GM21360 (cell line): ENCODE results near the gene FAM228B.
"Not testable (repeated sequence)": the region's sequence is repeated elsewhere in the genome, so short reads cannot be mapped to it uniquely, and the experiment has no call there.

Experiments used
- ATAC-seq: cut with Tn5 transposase; IDR thresholded peaks from one replicate; pipeline ENCODE4 v1.9.1; 2021; ENCODE audit warnings: mild to moderate bottlenecking, moderate library complexity; ENCODE audit not compliant: unreplicated experiment

FAM228B gene

GRCh38 chr2:24101992-24102391 lies 21.3 kb upstream of the FAM228B start:
- ATAC-seq = no peak

DNA sequence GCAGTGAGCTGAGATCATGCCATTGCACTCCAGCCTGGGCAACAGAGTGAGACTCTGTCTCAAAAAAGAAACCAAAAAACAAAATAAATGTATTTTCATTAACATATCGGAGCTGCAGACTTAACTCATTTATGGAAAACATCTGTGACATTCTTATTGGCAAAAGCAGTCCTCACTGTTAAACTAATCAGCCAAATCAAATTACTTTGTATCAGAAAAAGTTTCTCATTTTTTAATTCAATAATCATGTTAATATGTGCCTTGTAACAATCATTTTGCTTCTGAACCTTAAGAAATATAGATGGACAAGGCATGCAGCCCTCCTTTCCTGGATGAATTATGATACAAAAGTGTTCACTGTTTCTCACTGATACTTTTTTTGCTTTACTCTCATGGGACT lies 20.6 kb upstream of the FAM228B start:
- ATAC-seq = no peak

- no peak for ATAC-seq
Measured at GRCh38 chr2:24104110-24104650, 19.1 kb upstream of the FAM228B start.

- ATAC-seq = no peak
Measured at GRCh38 chr2:24104906-24105305, 18.4 kb upstream of the FAM228B start.

- no peak for ATAC-seq
Measured at GRCh38 chr2:24105816-24106215, 17.5 kb upstream of the FAM228B start.

DNA sequence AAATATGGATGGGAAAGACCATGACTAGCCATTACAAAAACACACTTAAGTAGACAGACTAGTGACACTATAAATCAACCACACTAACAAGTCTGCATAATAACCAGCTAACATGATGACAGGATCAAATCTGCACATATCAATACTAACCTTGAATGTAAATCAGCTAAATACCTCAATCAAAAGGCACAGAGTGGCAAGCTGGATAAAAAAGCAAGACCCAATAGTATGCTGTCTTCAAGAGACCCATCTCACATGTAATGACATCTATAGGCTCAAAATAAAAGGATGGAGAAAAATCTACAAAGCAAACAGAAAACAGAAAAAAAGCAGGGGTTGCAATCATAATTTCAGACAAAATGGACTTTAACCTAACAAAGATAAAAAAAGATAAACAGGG lies 16.5 kb upstream of the FAM228B start:
- no peak for ATAC-seq

DNA sequence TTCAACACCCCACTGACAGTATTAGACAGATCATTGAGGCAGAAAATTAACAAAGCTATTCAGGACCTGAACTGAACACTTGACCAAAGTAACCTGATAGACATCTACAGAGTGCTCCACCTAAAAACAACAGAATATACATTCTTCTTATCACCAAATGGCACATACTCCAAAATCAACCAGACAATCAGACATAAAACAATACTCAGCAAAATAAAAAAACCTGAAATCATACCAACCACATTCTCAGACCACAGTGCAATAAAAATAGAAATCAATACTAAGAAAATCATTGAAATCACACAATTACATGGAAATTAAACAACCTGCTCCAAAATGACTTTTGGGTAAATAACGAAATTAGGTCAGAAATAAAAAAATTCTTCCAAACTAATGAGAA lies 15.9 kb upstream of the FAM228B start:
- no peak for ATAC-seq

DNA sequence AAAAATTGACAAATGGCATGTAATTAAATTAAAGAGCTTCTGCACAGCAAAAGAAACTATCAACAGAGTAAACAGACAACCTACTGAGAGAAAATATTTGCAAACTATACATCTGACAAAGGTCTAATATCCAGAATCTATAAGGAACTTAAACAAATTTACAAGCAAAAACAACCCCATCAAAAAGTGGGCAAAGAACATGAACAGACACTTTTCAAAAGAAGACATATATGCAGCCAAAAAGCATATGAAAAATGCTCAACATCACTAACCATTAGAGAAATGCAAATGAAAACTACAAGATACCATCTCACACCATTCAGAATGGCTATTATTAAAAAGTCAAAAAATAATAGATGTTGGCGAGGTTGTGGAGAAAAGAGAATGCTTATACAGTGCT lies 13.8 kb upstream of the FAM228B start:
- ATAC-seq = not testable (repeated sequence)

- ATAC-seq = no peak
Measured at GRCh38 chr2:24110660-24111303, 12.5 kb upstream of the FAM228B start.

DNA sequence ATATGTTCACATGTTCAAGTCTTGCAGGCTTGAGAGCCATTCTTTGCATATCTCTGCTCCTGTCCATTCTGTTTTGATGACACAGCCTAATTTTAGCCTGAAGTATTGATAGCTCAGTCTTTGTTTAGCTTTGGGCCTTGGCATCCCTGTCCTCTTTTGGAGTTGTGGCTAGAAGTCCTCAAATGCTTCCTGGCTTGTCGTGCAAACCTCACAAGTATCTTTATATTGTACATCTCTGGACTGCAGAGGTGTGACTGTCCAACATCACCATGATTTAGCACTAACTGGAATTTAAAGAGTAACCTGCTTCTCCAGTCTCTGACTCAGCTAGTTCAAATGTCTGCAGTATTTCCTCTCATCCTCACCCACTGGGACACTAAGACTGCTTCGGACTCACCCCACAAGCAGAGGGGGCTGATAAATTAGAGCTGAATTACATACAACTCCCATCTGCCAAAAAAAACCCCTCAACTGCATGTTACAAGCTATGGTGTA lies 11.8 kb upstream of the FAM228B start:
- ATAC-seq = no peak

GRCh38 chr2:24115057-24115456 lies 8.2 kb upstream of the FAM228B start:
- ATAC-seq = no peak

- no peak for ATAC-seq
Measured at GRCh38 chr2:24117902-24118301, 5.4 kb upstream of the FAM228B start.

DNA sequence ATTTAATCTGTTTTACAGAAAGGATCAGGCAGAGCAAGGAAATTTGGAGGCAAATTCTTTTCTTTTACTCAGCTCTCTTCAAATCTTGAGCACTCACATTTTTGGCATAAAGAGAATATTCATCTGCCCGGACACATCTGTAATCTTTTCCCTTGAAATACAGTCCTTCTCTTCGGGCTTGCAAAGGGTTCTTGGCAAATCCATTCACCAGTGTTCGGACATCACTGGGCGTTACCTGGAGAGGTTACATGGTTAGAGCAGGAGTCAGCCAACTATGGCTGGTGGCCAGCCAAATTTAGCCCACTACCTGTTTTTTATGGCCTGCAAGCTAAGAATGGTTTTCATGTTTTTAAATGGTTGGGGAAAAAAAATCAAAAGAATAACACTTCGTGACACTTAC lies 2.2 kb upstream of the FAM228B start:
- ATAC-seq = no peak

DNA sequence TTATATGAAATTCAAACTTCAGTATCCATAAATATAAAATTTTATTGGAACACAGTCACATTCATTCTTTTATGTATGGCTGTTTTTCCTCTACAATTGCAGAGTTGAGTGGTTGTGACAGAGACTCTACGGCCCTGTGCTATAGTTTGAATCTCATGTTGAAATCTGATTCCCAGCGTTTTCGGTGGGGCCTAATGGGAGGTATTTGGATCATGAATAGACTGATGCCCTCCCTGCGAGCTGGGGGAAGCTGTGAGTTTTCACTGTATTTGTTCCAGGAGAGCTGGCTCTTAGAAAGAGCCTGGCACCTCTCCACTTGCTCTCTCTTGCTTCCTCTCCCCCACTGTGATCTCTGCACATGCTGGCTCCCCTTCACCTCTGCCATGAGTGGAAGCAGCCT lies 1.8 kb upstream of the FAM228B start:
- no peak for ATAC-seq

DNA sequence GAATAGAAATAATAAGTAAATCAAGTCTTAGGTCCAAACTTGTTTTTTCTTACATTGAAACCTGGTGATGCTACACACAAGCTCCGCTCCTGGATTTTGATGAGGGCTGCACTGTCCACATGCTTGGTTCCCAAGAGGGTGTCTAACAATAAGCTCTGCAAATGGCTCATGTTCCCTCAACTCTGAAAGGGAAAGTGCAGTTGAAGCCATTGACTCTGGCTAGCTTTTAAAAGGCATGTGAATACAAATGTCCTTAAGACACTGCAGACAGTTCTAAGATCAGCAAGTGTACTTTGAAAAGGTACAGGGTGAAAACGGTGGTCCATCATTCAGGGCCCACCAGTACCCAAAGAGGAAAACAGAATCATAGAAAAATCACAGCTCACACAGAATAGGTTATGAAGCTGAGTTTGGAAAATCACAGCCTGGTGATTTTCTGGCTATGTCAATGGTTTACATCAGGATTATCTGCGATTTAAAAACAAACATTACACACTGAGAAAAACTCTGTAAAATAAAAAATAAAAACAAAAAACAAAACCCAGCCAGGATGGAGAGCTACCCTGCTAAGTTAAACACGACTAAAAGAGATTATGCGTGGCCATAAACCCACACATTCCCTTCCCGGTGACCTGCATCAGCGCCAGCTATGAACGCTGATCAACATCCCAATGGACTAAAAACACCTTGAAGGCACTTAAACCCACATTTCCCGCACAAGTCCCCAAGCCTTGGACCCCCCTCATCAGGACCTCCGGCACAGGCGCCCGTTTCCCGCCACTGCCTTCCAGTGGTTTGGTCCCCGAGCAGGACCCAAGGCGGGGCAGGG lies 689 bp upstream of the FAM228B start:
- ATAC-seq = no peak

DNA sequence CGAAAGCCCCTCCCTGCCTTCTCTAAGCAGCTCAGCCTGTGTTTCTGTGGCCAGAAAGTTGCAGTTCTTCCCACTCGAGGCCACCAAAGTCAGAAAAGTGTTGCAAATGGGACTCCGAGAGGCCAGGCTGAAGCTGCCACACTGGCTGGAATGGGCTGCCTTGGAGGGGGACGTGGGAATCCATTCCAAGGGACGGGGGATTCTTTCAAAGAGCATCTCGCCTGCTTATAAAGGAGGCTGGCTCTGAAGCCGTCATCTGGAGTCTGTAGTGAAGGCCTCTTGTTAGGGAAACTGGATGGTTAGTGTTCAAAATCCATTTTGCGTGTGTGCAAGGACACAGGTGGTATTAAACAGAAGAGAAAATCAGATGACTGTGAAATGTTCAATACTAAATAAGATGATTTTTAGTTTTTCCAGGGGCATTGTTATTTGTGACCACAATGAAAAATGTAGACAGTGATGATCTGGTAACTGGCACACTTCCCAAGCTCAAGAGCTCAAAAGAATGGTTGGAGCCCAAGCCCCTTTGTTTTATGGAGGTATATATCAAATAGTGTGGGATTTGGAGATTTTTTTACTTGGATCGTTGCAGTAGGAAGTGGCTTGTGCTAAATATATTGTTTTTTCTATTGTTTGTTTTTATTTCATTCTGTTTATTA lies 782 bp downstream of the FAM228B start:
- peak; percentile 4 for ATAC-seq

- ATAC-seq = no peak
Measured at GRCh38 chr2:24125956-24126355, 2.7 kb downstream of the FAM228B start.

DNA sequence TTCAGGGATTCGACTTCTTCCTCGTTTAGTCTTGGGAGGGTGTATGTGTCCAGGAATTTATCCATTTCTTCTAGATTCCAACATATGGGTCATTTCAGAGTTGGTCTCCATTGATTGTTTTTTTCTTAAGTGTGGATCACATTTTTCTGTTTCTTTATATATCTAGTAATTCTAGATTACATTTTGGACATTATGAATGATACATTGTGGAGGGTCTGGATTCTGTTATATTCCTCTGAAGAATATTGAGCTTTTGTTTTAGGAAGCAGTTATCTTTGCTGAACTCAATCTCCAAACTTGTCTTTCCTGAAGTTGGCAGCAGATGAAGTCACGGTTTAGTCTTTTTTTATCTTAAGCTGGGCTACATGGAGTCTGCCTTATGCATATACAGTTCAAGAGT lies 9.3 kb downstream of the FAM228B start:
- ATAC-seq = no peak

- not testable (repeated sequence) for ATAC-seq
Measured at GRCh38 chr2:24140305-24140704, 17.0 kb downstream of the FAM228B start.

- no peak for ATAC-seq
Measured at GRCh38 chr2:24147364-24147763, 24.1 kb downstream of the FAM228B start.

DNA sequence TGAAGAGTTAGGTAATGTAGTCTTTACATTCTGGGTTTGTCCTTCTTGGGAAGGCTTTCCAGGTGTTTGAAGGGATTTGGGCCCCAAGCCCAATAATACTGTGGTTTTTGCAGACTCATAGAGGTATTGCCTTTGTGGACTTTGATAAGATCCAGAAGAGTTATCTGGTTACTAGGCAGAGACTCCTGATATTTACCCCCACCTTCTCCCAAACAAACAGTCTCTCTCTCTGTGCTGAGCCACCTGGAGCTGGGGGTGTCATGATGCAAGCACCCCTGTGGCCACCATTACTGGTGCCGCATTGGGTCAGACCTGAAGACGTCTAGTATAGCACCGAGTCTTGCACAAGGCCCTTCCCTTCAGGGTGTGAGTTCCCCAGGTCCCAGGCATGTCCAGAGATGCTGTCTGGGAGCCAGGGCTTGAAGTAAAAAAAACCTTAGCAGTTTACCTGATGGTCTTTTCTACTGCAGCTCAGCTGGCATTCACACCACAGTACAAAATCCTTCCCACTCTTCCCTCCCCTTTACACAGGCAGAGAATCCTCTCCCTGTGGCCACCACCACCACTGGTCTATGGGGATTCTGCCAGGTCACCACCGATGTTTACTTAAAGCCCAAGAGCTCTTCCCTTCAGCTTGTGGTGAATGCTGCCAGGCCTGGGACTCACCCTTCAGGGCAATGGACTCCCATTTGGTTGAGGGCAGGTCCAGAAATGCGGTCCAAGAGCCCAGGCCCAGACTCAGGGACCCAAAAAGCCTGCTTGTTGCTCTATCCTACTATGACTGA lies 29.3 kb downstream of the FAM228B start:
- no peak for ATAC-seq
